Memory B cell (primary cell): ENCODE measurements around the gene MAPK4.

Experiments
- ATAC-seq: fragments of 150-1000 bp; cut with Tn5 transposase; 2 replicates; pipeline ENCODE4 v1.10.0; 2021; ENCODE audit warnings: low read depth, mild to moderate bottlenecking, moderate library complexity
- DNase-seq, 2 donors: peaks; one replicate each; pipeline ENCODE4 v3.0.0; 2022; ENCODE audit warnings: low spot score in 2 of 2
- H3K27ac Mint-ChIP-seq: one replicate; pipeline ENCODE4 v1.8.0; 2022; ENCODE audit warnings: mild to moderate bottlenecking, moderate library complexity, mixed read lengths
- H3K27me3 Mint-ChIP-seq: one replicate; pipeline ENCODE4 v1.8.0; 2022; ENCODE audit warnings: mixed read lengths
- H3K36me3 Mint-ChIP-seq: one replicate; pipeline ENCODE4 v1.8.0; 2022; ENCODE audit warnings: mild to moderate bottlenecking, mixed read lengths
- H3K4me1 Mint-ChIP-seq: one replicate; pipeline ENCODE4 v1.8.0; 2022; ENCODE audit warnings: mixed read lengths
- H3K4me3 Mint-ChIP-seq: one replicate; pipeline ENCODE4 v1.8.0; 2022; ENCODE audit warnings: mild to moderate bottlenecking, moderate library complexity, mixed read lengths
- H3K9me3 Mint-ChIP-seq: one replicate; pipeline ENCODE4 v1.8.0; 2022; ENCODE audit warnings: mixed read lengths

MAPK4 gene

GRCh38 chr18:50680966-50681365, 121.1 kb downstream of the MAPK4 start:
- DNase-seq (no peak), ATAC-seq (no peak)
- Mint-ChIP-seq H3K9me3 (no peaks in the 10 kb centered on the region), H3K4me3 (no peak overlapping the region), H3K36me3 (no peaks in the 10 kb centered on the region), H3K27ac (no peak overlapping the region), H3K4me1 (no peaks in the 10 kb centered on the region), H3K27me3 (peaks cover 5% of the 10 kb centered on the region)

GRCh38 chr18:50682852-50683251, 123.0 kb downstream of the MAPK4 start:
- Mint-ChIP-seq H3K4me1 (no peaks in the 10 kb centered on the region), H3K27ac (no peak overlapping the region), H3K27me3 (peaks cover 7% of the 10 kb centered on the region), H3K4me3 (no peak overlapping the region), H3K9me3 (no peaks in the 10 kb centered on the region), H3K36me3 (no peaks in the 10 kb centered on the region)
- ATAC-seq (no peak), DNase-seq (no peak)

- H3K27ac Mint-ChIP-seq: no peak overlapping the region
- no peak for ATAC-seq
- no peak for DNase-seq
- H3K9me3 Mint-ChIP-seq: peaks cover 1% of the 10 kb centered on the region
- peaks cover 10% of the 10 kb centered on the region for H3K27me3 Mint-ChIP-seq
- H3K4me3 Mint-ChIP-seq: no peak overlapping the region
- no peaks in the 10 kb centered on the region for H3K36me3 Mint-ChIP-seq
- H3K4me1 Mint-ChIP-seq: no peaks in the 10 kb centered on the region
These were observed 126.5 kb downstream of the MAPK4 start for GRCh38 chr18:50686409-50686808.

- no peaks in the 10 kb centered on the region for H3K36me3 Mint-ChIP-seq
- H3K4me1 Mint-ChIP-seq: no peaks in the 10 kb centered on the region
- H3K27ac Mint-ChIP-seq: no peak overlapping the region
- H3K27me3 Mint-ChIP-seq: peaks cover 10% of the 10 kb centered on the region
- H3K9me3 Mint-ChIP-seq: peaks cover 1% of the 10 kb centered on the region
- H3K4me3 Mint-ChIP-seq: no peak overlapping the region
- no peak for DNase-seq
- no peak for ATAC-seq
These were observed 127.6 kb downstream of the MAPK4 start for GRCh38 chr18:50687491-50687890.

- Mint-ChIP-seq H3K9me3 (peaks cover 1% of the 10 kb centered on the region), H3K4me3 (no peak overlapping the region), H3K27me3 (peaks cover 9% of the 10 kb centered on the region), H3K4me1 (no peaks in the 10 kb centered on the region), H3K27ac (no peak overlapping the region), H3K36me3 (no peaks in the 10 kb centered on the region)
- DNase-seq: no peak
- ATAC-seq: no peak
These were observed 129.7 kb downstream of the MAPK4 start for GRCh38 chr18:50689578-50689977.

- Mint-ChIP-seq H3K9me3 (peaks cover 1% of the 10 kb centered on the region), H3K4me1 (peaks cover 2% of the 10 kb centered on the region), H3K27ac (no peak overlapping the region), H3K4me3 (no peak overlapping the region), H3K36me3 (no peaks in the 10 kb centered on the region), H3K27me3 (peaks cover 8% of the 10 kb centered on the region)
- ATAC-seq (no peak), DNase-seq (no peak)
These were observed 134.3 kb downstream of the MAPK4 start for GRCh38 chr18:50694147-50694546.

GRCh38 chr18:50695431-50696176, 135.7 kb downstream of the MAPK4 start:
- H3K27me3 Mint-ChIP-seq: peaks cover 5% of the 10 kb centered on the region

GRCh38 chr18:50696436-50696835, 136.5 kb downstream of the MAPK4 start:
- Mint-ChIP-seq H3K9me3 (no peaks in the 10 kb centered on the region), H3K36me3 (no peaks in the 10 kb centered on the region), H3K27me3 (peaks cover 8% of the 10 kb centered on the region), H3K4me3 (no peak overlapping the region), H3K27ac (no peak overlapping the region), H3K4me1 (peaks cover 2% of the 10 kb centered on the region)
- DNase-seq: no peak
- no peak for ATAC-seq

More at GRCh38 chr18:50695431-50696176, 135.7 kb downstream of the MAPK4 start:
- Mint-ChIP-seq H3K4me1 (peaks cover 2% of the 10 kb centered on the region), H3K36me3 (no peaks in the 10 kb centered on the region), H3K27ac (no peak overlapping the region), H3K4me3 (no peak overlapping the region), H3K9me3 (no peaks in the 10 kb centered on the region)
- DNase-seq (no peak), ATAC-seq (no peak)

GRCh38 chr18:50696929-50697328, 137.0 kb downstream of the MAPK4 start:
- Mint-ChIP-seq H3K36me3 (no peaks in the 10 kb centered on the region), H3K9me3 (no peaks in the 10 kb centered on the region), H3K4me3 (no peak overlapping the region), H3K4me1 (peaks cover 2% of the 10 kb centered on the region), H3K27ac (no peak overlapping the region), H3K27me3 (peaks cover 8% of the 10 kb centered on the region)
- DNase-seq (no peak), ATAC-seq (no peak)

GRCh38 chr18:50697509-50697908, 137.6 kb downstream of the MAPK4 start:
- DNase-seq (no peak), ATAC-seq (no peak)
- Mint-ChIP-seq H3K27me3 (peaks cover 8% of the 10 kb centered on the region), H3K36me3 (no peaks in the 10 kb centered on the region), H3K9me3 (no peaks in the 10 kb centered on the region), H3K4me1 (peaks cover 2% of the 10 kb centered on the region), H3K4me3 (no peak overlapping the region), H3K27ac (no peak overlapping the region)

GRCh38 chr18:50700245-50701165, 140.6 kb downstream of the MAPK4 start:
- ATAC-seq: no peak
- H3K9me3 Mint-ChIP-seq: no peaks in the 10 kb centered on the region

GRCh38 chr18:50704357-50704940, 144.6 kb downstream of the MAPK4 start:
- no peak for DNase-seq
- no peak for ATAC-seq
- Mint-ChIP-seq H3K36me3 (no peaks in the 10 kb centered on the region), H3K27ac (no peak overlapping the region), H3K4me1 (no peaks in the 10 kb centered on the region), H3K9me3 (no peaks in the 10 kb centered on the region), H3K4me3 (no peak overlapping the region), H3K27me3 (peaks cover 7% of the 10 kb centered on the region)

More at GRCh38 chr18:50700245-50701165, 140.6 kb downstream of the MAPK4 start:
- Mint-ChIP-seq H3K36me3 (no peaks in the 10 kb centered on the region), H3K27me3 (peaks cover 6% of the 10 kb centered on the region), H3K4me1 (peaks cover 2% of the 10 kb centered on the region), H3K27ac (no peak overlapping the region), H3K4me3 (no peak overlapping the region)
- no peak for DNase-seq

- Mint-ChIP-seq H3K27ac (no peak overlapping the region), H3K36me3 (no peaks in the 10 kb centered on the region), H3K4me1 (no peaks in the 10 kb centered on the region), H3K9me3 (no peaks in the 10 kb centered on the region), H3K27me3 (peaks cover 4% of the 10 kb centered on the region), H3K4me3 (no peak overlapping the region)
- DNase-seq (no peak), ATAC-seq (no peak)
These were observed 146.3 kb downstream of the MAPK4 start for GRCh38 chr18:50706199-50706598.

- H3K4me3 Mint-ChIP-seq: no peak overlapping the region
- DNase-seq (no peak), ATAC-seq (no peak)
- H3K27me3 Mint-ChIP-seq: peaks cover 4% of the 10 kb centered on the region
- H3K27ac Mint-ChIP-seq: no peak overlapping the region
- no peaks in the 10 kb centered on the region for H3K9me3 Mint-ChIP-seq
- H3K36me3 Mint-ChIP-seq: no peaks in the 10 kb centered on the region
- H3K4me1 Mint-ChIP-seq: no peaks in the 10 kb centered on the region
These were observed 146.8 kb downstream of the MAPK4 start for GRCh38 chr18:50706651-50707050.
